ENCODE data around the gene CREG2. TPM values are rescaled to one million over a fixed set of nuclear protein-coding genes. Genes with fewer than 3 reads are reported as not detected.
"Not testable (repeated sequence)": the region's sequence is repeated elsewhere in the genome, so short reads cannot be mapped to it uniquely, and the experiment has no call there.

The CREG2 gene
- total RNA-seq, 1 donor from 2014 or later = not detected

DNA sequence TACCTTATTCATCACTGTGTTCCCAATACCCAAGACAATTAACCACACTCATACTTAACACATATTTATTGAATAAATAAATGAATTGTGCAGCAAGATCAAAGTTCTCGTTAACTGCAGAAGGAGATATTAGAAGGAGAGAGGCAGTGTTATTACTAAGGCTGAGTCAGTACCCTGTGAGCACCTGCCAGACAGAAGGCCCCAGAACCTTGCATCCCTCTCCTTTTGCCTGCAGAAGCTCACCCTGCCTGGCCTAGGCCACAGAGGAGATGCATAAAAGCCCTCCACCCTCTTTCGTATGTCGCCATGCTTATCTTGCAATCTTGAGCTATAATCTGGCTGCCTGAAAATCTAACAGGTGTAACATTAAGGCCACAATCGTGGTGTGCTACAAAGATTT, 58.3 kb downstream of the CREG2 start:
- Mint-ChIP-seq H3K36me3 (ENCODE audit: low read depth) (no peaks in the 10 kb centered on the region), H3K4me3 (ENCODE audit: low read depth) (no peak overlapping the region), H3K27me3 (ENCODE audit: low read depth) (no peaks in the 10 kb centered on the region), H3K4me1 (ENCODE audit: low read depth) (peaks cover 21% of the 10 kb centered on the region), H3K9me3 (no peaks in the 10 kb centered on the region), H3K27ac (peak overlapping the region; percentile 16)
- no peak for DNase-seq (ENCODE audit: low spot score)
- intact Hi-C loops (cut with micrococcal nuclease) = no loop called here

DNA sequence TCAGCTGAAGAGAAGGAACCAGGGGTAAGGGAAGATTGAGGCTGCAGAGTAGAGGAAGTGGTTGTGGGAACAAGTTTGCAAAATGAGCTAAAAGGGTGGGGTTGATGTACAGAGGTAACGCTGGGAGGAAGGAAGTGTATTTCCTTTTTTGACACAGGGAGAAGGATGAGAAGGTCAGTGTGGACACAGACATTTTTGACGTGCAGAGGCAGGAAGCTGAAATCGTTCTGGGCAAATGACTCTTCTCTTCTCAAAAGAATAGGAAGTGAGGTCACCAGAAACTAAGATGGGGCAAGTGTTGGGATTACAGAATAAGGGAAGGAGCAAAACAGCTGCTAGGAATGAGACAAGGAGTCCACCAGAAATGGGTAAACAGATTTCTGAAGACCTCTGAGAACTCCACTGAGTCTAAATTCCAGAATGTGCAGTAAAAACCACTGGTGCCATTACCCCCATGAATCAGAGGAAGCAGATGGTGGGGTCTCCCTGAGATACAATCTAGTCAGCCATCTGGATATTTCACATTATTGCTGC, 58.8 kb downstream of the CREG2 start:
- no peaks in the 10 kb centered on the region for H3K9me3 Mint-ChIP-seq
- H3K4me3 Mint-ChIP-seq (ENCODE audit: low read depth) = no peak overlapping the region
- no peak overlapping the region for H3K27ac Mint-ChIP-seq
- peaks cover 20% of the 10 kb centered on the region for H3K4me1 Mint-ChIP-seq (ENCODE audit: low read depth)
- intact Hi-C loops (cut with micrococcal nuclease) = loop anchor here (1.0 kb wide), 1 partner anchor 21 kb away; no protein-coding TSS in a partner anchor
- H3K36me3 Mint-ChIP-seq (ENCODE audit: low read depth) = no peaks in the 10 kb centered on the region
- DNase-seq (ENCODE audit: low spot score) = peak; percentile 50
- H3K27me3 Mint-ChIP-seq (ENCODE audit: low read depth) = no peaks in the 10 kb centered on the region

DNA sequence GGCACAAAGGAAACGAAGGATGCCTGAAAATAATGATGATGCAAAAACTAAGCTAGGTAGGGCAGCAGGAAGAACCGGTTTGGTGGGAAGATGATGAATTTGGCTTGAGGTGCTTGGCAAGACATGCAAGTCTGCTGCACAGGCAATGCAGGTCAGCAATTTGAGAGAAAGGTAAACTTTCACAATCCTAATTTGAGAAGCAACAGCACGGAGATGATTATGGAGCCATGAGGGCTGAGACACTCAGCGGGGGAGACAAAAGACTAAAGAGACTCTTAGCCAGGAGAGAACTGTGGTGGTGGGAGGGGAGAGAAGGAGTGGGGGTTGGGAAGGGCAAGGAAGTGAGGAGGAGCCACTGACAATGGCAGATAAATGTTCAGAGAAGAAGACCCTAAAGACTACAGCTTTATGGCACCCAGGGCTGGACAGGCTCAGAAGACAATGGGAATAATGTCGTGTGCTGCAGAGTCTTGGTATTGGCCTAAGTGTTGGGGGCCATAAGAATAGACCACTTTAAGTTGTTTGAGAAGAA, 59.4 kb downstream of the CREG2 start:
- peaks cover 17% of the 10 kb centered on the region for H3K4me1 Mint-ChIP-seq (ENCODE audit: low read depth)
- intact Hi-C loops (cut with micrococcal nuclease) = loop anchor here (1.0 kb wide), 1 partner anchor 21 kb away; no protein-coding TSS in a partner anchor
- H3K4me3 Mint-ChIP-seq (ENCODE audit: low read depth) = no peak overlapping the region
- no peaks in the 10 kb centered on the region for H3K27me3 Mint-ChIP-seq (ENCODE audit: low read depth)
- no peaks in the 10 kb centered on the region for H3K36me3 Mint-ChIP-seq (ENCODE audit: low read depth)
- no peak overlapping the region for H3K27ac Mint-ChIP-seq
- no peaks in the 10 kb centered on the region for H3K9me3 Mint-ChIP-seq
- DNase-seq (ENCODE audit: low spot score) = no peak

DNA sequence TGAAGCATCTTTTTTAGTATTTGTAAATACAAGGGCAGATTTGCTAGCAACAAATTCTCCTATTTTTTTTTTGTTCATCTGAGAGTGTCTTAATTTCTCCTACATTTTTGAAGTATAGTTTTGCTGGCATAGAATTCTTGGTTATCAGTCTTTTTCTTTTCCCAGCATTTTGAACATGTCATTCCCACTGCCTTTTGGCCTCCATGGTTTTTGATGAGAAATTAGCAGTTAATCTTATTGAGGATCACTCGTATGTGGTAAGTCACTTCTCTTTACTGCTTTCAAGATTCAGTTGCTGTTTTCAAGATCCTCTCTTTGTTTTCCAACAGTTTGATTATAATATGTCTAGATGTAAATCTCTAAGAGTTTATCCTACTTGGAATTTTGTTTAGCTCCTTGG, 61.9 kb downstream of the CREG2 start:
- intact Hi-C loops (cut with micrococcal nuclease) = no loop called here
- H3K27ac Mint-ChIP-seq = no peak overlapping the region

DNA sequence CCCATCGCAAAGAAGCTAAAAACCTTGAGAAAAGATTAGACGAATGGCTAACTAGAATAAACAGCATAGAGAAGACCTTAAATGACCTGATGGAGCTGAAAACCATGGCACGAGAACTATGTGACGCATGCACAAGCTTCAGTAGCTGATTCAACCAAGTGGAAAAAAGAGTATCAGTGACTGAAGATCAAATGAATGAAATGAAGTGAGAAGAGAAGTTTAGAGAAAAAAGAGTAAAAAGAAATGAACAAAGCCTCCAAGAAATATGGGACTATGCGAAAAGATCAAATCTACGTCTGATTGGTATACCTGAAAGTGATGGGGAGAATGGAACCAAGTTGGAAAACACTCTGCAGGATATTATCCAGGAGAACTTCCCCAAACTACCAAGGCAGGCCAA, 70.7 kb downstream of the CREG2 start:
- Mint-ChIP-seq H3K4me1 (ENCODE audit: low read depth) (peaks cover 11% of the 10 kb centered on the region), H3K27me3 (ENCODE audit: low read depth) (peaks cover 33% of the 10 kb centered on the region), H3K9me3 (peaks cover 10% of the 10 kb centered on the region)
- H3K36me3 Mint-ChIP-seq (ENCODE audit: low read depth); DNase-seq (ENCODE audit: low spot score); intact Hi-C loops (cut with micrococcal nuclease); H3K4me3 Mint-ChIP-seq (ENCODE audit: low read depth); H3K27ac Mint-ChIP-seq: not testable (repeated sequence)

More for the DNA sequence above, 61.9 kb downstream of the CREG2 start:
- no peaks in the 10 kb centered on the region for H3K36me3 Mint-ChIP-seq (ENCODE audit: low read depth)
- H3K27me3 Mint-ChIP-seq (ENCODE audit: low read depth) = peaks cover 3% of the 10 kb centered on the region
- no peak overlapping the region for H3K4me3 Mint-ChIP-seq (ENCODE audit: low read depth)
- no peak for DNase-seq (ENCODE audit: low spot score)
- peaks cover 3% of the 10 kb centered on the region for H3K9me3 Mint-ChIP-seq
- peaks cover 5% of the 10 kb centered on the region for H3K4me1 Mint-ChIP-seq (ENCODE audit: low read depth)

DNA sequence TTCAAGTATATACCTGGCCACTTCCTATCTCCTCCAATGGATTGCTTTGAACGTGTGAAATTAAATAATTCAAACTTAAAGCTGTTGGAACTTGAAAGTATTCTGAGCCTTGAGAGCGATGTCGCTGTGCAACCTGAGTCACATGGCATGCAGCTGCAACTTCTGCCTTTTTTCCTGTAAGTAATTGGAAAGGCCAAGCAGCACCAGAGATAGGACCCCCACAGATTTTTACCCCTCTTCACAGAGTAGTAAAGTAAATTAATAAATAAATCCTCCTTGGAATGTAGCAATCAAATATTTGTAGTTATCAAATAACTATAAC, 75.6 kb downstream of the CREG2 start:
- intact Hi-C loops (cut with micrococcal nuclease) = no loop called here
- Mint-ChIP-seq H3K36me3 (ENCODE audit: low read depth) (peaks cover 4% of the 10 kb centered on the region), H3K9me3 (no peaks in the 10 kb centered on the region), H3K4me3 (ENCODE audit: low read depth) (no peak overlapping the region), H3K27me3 (ENCODE audit: low read depth) (peaks cover 4% of the 10 kb centered on the region), H3K4me1 (ENCODE audit: low read depth) (peaks cover 38% of the 10 kb centered on the region), H3K27ac (no peak overlapping the region)
- no peak for DNase-seq (ENCODE audit: low spot score)

DNA sequence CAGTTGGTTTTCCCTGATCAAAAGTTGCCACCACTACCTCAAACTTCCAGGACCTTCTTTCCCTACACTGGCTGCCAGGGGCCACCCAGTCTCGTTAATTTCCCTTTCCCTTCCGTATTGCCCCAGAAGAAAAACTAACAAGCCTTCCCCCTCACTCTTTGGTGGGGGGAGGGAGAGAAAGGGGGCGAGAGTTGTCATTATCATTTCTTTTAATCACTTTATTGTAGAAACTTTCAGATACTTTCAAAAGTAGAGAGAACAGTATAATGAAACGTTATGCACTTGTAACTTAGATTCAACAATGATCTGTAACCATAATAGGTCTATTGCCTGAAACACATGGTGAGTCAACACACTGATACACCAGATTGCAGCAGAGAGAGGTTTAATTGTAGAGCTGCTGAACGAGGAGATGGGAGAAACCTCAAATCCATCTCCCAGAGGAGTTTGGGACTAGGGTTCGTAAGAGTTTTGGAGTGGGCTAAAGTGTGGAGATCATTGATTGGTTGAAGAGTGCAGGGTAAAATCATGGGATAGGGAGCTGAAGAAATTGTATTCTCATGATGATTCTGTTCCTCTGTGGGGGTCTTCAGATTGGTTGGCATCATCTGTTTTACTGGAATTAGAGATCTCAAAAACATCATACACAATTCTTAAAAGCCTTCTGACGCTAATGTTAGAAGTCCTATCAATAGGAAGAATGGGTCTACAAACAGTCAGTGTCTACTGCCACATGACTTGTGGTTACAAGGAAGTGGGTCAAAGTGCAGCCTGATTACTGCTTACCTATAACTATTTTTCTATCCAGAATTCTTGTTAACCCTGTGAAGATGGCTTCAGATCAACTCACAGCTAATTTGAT, 76.2 kb downstream of the CREG2 start:
- Mint-ChIP-seq H3K9me3 (no peaks in the 10 kb centered on the region), H3K27me3 (ENCODE audit: low read depth) (no peaks in the 10 kb centered on the region), H3K27ac (peak overlapping the region; percentile 63), H3K36me3 (ENCODE audit: low read depth) (peaks cover 8% of the 10 kb centered on the region), H3K4me3 (ENCODE audit: low read depth) (peak overlapping the region; percentile 61), H3K4me1 (ENCODE audit: low read depth) (peaks cover 40% of the 10 kb centered on the region)
- intact Hi-C loops (cut with micrococcal nuclease) = no loop called here
- no peak for DNase-seq (ENCODE audit: low spot score)

DNA sequence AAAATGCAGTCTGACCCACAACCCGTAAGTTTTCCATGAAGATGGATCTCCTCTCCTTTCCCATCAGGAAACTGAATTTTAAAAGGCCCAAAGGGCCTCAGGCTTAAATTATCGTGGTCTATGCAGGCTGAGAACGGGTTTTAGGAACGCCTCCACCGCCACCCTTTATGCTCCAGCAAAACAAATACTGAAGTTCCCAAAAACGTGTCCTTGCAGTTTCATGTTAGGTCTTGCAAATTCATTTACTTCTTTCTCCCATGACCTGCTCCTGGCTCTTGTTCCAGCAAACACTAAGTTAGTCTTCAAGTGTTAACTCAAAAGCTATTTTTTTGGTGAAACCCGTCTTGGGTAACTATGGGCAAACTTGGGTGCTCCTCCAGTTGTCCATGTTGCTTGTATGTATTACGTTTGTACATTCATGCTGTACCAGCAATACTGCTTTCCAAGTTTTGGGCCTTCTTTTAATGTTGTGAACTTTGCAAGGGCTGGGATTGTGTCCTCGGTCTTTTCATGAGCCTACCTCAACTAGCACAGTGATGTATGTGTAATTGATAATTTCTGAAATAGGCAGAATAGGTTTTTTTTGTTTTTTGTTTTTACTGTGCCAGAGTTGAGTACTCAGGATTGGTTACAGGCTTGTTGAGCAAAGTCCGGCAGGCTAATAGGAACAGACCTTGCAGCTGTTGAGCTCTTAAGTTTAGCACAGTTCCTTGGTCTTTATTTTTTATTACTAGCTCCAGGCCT, 77.0 kb downstream of the CREG2 start:
- H3K27ac Mint-ChIP-seq = no peak overlapping the region
- intact Hi-C loops (cut with micrococcal nuclease) = no loop called here

DNA sequence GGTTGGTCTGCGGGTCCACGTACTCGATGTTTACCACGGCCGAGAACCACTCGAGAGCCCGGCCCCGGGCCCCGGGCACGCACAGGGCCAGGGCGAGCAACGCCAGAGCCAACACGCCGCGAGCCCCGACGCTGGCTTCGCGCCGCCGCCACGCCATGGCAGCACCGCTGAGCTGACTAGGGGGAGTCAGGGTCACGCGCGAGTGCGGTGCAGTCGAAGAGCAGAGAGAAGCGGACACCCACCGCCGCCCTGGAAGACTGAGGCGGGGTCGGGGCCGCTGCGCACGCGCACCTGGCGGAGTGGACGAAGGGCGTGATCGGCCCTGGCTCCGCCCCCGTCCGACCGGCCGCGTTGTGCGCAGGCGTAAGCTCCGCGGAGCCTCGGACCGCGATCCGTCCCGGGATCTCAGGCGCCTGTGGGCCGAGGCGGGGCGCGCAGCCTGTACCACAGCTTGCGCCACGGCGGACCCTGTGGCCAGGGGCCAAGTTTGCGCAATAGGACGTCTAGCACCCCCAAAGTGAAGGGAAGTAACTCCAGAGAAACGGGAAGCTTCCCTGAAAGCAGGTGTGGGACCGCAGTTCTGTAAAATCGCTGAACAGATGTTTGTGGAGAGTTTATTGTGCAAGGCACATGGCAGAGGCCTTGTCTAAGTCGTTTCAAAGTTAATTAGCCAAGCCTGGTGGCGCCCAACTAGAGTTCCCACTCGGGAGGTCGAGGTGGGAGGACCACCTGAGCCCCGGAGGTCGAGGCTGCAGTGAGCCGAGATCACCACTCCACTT, 78.7 kb downstream of the CREG2 start, which contains the start of gene RNF149:
Gene RNF149, minus strand, starts transcription at position 270 of the 779 bp plus-strand sequence. Its CDS starts 113 bp downstream, at position 157.
- Mint-ChIP-seq H3K9me3 (no peaks in the 10 kb centered on the region), H3K4me1 (ENCODE audit: low read depth) (peaks cover 59% of the 10 kb centered on the region), H3K27ac (peak within 1 kb of the TSS; percentile 97), H3K36me3 (ENCODE audit: low read depth) (peaks cover 26% of the 10 kb centered on the region), H3K27me3 (ENCODE audit: low read depth) (no peaks in the 10 kb centered on the region), H3K4me3 (ENCODE audit: low read depth) (peak within 1 kb of the TSS; percentile 91)
- intact Hi-C loops (cut with micrococcal nuclease) = loop anchor here (5.0 to 10.0 kb wide), 4 partner anchors 306 to 724 kb away; partner anchors contain the start of gene RPL31
- DNase-seq (ENCODE audit: low spot score) = peak; percentile 88

More for the DNA sequence above, 77.0 kb downstream of the CREG2 start:
- no peak for DNase-seq (ENCODE audit: low spot score)
- Mint-ChIP-seq H3K36me3 (ENCODE audit: low read depth) (peaks cover 16% of the 10 kb centered on the region), H3K27me3 (ENCODE audit: low read depth) (no peaks in the 10 kb centered on the region), H3K4me1 (ENCODE audit: low read depth) (peaks cover 46% of the 10 kb centered on the region), H3K4me3 (ENCODE audit: low read depth) (no peak overlapping the region), H3K9me3 (no peaks in the 10 kb centered on the region)

DNA sequence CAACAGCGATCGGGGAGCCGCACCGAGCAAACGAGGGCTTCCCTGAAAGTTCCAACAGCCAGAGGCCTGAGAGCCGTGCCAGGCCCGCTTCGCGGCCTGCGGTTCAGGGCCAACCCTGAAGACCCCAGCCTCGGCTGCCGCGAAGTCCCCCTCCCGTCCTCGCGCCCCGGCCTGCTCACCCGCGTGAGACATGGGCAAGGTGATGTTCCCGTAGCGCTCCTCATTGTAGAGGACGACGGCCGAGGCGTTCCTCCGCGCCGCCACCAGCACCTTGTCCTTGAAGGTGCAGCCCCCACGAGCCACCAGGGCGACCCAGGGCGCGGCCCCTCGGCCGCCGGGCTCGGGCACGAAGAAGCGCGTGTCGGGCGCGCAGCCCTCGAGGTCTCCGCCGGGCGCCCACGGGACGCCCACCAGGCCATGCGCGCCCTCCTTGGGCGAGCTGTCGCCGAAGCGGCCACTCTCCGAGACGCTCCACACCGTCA, 79.3 kb downstream of the CREG2 start:
- H3K27me3 Mint-ChIP-seq (ENCODE audit: low read depth) = no peaks in the 10 kb centered on the region
- peaks cover 60% of the 10 kb centered on the region for H3K4me1 Mint-ChIP-seq (ENCODE audit: low read depth)
- no peaks in the 10 kb centered on the region for H3K9me3 Mint-ChIP-seq
- peak; percentile 38 for DNase-seq (ENCODE audit: low spot score)
- H3K27ac Mint-ChIP-seq = peak overlapping the region; percentile 97
- intact Hi-C loops (cut with micrococcal nuclease) = loop anchor here (1.0 to 10.0 kb wide), 7 partner anchors 20 to 723 kb away; partner anchors contain the start of genes CNOT11 and RPL31
- peaks cover 29% of the 10 kb centered on the region for H3K36me3 Mint-ChIP-seq (ENCODE audit: low read depth)
- H3K4me3 Mint-ChIP-seq (ENCODE audit: low read depth) = peak overlapping the region; percentile 91

DNA sequence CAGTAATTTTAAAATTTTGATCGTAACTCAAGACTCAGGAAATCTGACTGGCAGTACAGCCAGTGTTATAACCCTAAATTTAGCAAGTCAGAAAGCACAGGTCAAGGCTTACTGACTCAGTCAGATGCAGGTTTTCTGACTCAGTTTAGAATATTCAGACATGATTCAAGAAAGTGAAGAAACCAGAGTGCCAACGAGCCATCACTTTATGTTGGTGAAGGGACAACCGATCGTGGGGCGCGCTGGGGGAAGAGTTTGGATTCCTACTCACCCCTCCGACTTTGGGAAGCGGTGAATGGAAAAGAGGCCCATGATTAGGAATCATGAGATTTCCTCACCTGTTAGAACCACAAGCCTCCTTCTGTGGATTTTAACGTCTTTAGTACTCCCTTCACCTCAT, 79.8 kb downstream of the CREG2 start:
- intact Hi-C loops (cut with micrococcal nuclease) = loop anchor here (1.0 to 10.0 kb wide), 7 partner anchors 21 to 723 kb away; partner anchors contain the start of genes CNOT11 and RPL31
- Mint-ChIP-seq H3K9me3 (no peaks in the 10 kb centered on the region), H3K4me1 (ENCODE audit: low read depth) (peaks cover 65% of the 10 kb centered on the region), H3K27ac (peak overlapping the region; percentile 97), H3K36me3 (ENCODE audit: low read depth) (peaks cover 34% of the 10 kb centered on the region), H3K27me3 (ENCODE audit: low read depth) (no peaks in the 10 kb centered on the region), H3K4me3 (ENCODE audit: low read depth) (peak overlapping the region; percentile 91)
- no peak for DNase-seq (ENCODE audit: low spot score)

DNA sequence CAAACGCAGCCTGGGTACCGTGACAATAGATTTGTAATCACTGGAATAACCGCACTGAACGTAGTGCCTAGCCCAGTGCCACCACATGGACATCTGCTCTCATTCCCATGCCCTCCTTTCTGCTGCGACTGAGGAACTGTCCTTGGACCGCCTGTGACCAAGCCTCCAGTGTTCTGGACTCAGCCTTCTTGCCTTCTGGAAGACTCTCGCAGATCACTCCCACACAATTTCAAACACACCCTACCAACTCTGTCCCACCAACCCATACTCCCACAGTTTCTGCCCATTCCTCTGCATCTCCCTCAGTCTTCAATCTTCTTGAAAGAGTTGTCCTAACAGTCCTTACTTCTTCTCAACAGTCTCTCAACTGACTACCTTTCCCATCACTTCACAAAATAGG, 80.9 kb downstream of the CREG2 start:
- no peaks in the 10 kb centered on the region for H3K9me3 Mint-ChIP-seq
- H3K27me3 Mint-ChIP-seq (ENCODE audit: low read depth) = no peaks in the 10 kb centered on the region
- DNase-seq (ENCODE audit: low spot score) = no peak
- H3K36me3 Mint-ChIP-seq (ENCODE audit: low read depth) = peaks cover 44% of the 10 kb centered on the region
- H3K27ac Mint-ChIP-seq = peak overlapping the region; percentile 97
- intact Hi-C loops (cut with micrococcal nuclease) = loop anchor here (5.0 to 10.0 kb wide), 4 partner anchors 304 to 722 kb away; partner anchors contain the start of gene RPL31
- peak overlapping the region; percentile 91 for H3K4me3 Mint-ChIP-seq (ENCODE audit: low read depth)
- H3K4me1 Mint-ChIP-seq (ENCODE audit: low read depth) = peaks cover 64% of the 10 kb centered on the region
